ENCODE data around the gene CSTPP1. TPM values are rescaled to one million over a fixed set of nuclear protein-coding genes. Genes with fewer than 3 reads are reported as not detected.
A peak's percentile ranks its signal among the peaks of the same experiment; 100 is the strongest.

The CSTPP1 gene
- total and polyA plus RNA-seq, 2 of the 8 experiments (the other 6 are each of a cell fraction or from before 2014, with no cell fraction given) = 24.2 to 28.7 TPM

DNA sequence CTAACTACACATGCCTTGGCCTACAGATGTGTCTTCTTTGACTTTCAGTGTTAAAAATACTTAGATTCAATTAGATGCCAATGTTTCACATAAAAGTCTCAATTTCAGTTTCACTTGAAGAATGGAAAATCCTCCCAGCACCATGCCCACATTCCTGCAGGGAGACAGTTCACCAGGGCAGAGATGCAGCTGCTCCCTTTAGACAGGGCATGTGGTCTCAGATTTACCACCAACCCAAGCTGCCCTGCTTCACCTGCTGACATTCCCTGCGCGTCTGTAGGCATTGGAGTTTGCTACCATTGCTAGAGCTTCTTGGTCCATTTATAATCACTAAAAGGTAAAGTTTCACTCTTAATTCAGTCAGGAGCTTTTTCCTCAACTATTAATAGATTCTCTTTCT lies 126.2 kb downstream of the CSTPP1 start:
- Histone ChIP-seq H2BK15ac (ENCODE audit: low read length) (peak overlapping the region; percentile 83; the same call in 1 of the 2 replicates), H3K4me3 (ENCODE audit: extremely low read depth in 1 of 4, insufficient read depth in 2 of 4, low read depth in 3 of 4, low read length in 4 of 4) (no peak overlapping the region), H2BK20ac (ENCODE audit: low read length) (no peak overlapping the region), H3K9ac (replicated peaks in 1 of 4; ENCODE audit: extremely low read depth in 1 of 4, low read depth in 3 of 4, low read length in 3 of 4) (no peak overlapping the region), H4K91ac (replicated peaks; ENCODE audit: insufficient read length, low read length) (no peak overlapping the region), H3K23me2 (ENCODE audit: low read depth, low read length) (no peaks in the 10 kb centered on the region; the same call in 1 of the 2 replicates), H3K27ac (ENCODE audit: low read depth, low read length) (no peak overlapping the region), H3K79me1 (ENCODE audit: low read depth, low read length) (no peaks in the 10 kb centered on the region), H2AFZ (ENCODE audit: low read length) (no peak overlapping the region), H3K23ac (ENCODE audit: insufficient read length) (no peak overlapping the region), H3K4me1 (replicated peaks in 1 of 4; ENCODE audit: control insufficient read depth in 3 of 4, insufficient read depth in 4 of 4, low read length in 3 of 4) (peaks cover 0 to 10% (median 8%) of the 10 kb centered on the region in 4 experiments; a peak in 5 of 7 replicates), H3K4ac (replicated peaks; ENCODE audit: insufficient read length, low read depth, low read length) (no peak overlapping the region), H3K56ac (replicated peaks; ENCODE audit: insufficient read length, low read depth, low read length) (no peak overlapping the region), H4K8ac (ENCODE audit: extremely low read depth, insufficient read depth, low read length) (no peak overlapping the region), H3K9me3 (ENCODE audit: insufficient read depth in 2 of 2, low read depth in 1 of 2, low read length in 1 of 2) (no peaks in the 10 kb centered on the region), H3K36me3 (ENCODE audit: control insufficient read depth in 2 of 4, insufficient read depth in 4 of 4, low read length in 3 of 4) (no peaks in the 10 kb centered on the region), H2AK5ac (ENCODE audit: low read depth, low read length) (peak overlapping the region; percentile 93; the same call in 1 of the 2 replicates), H3K14ac (ENCODE audit: insufficient read length) (no peak overlapping the region), H2BK120ac (replicated peaks; ENCODE audit: low read depth, low read length) (no peak overlapping the region), H2BK5ac (ENCODE audit: low read depth, low read length) (peak overlapping the region; percentile 76; the same call in 1 of the 2 replicates), H4K20me1 (replicated peaks in 1 of 2; ENCODE audit: control insufficient read depth in 1 of 2, insufficient read depth in 2 of 2, low read length in 2 of 2) (no peaks in the 10 kb centered on the region), H4K5ac (ENCODE audit: insufficient read length, low read depth, low read length) (no peak overlapping the region), H2BK12ac (ENCODE audit: low read depth, low read length) (peak overlapping the region; percentile 97), H3K4me2 (ENCODE audit: insufficient read depth in 1 of 2, low read depth in 2 of 2, low read length in 2 of 2) (no peak overlapping the region), H3K27me3 (replicated peaks in 1 of 4; ENCODE audit: control insufficient read depth in 3 of 4, extremely low read depth in 1 of 4, insufficient read depth in 3 of 4, low read length in 3 of 4) (no peaks in the 10 kb centered on the region), H3K18ac (ENCODE audit: extremely low read depth, low read length) (no peak overlapping the region), H3K79me2 (ENCODE audit: control insufficient read depth in 1 of 2, insufficient read depth in 2 of 2, low read length in 2 of 2) (no peaks in the 10 kb centered on the region)
- CTCF ChIA-PET (ENCODE audit: partially characterized antibody) = interaction anchor here (0.9 kb wide), 1 partner anchor 12 kb away, joined by 4 read pairs; no protein-coding TSS in a partner anchor
- WGBS, 2 experiments (ENCODE audit: extremely low coverage in 1 of 2, insufficient coverage in 1 of 2, insufficient read length in 1 of 2, insufficient replicate concordance in 2 of 2, low coverage in 1 of 2, low lambda C conversion rate in 2 of 2, missing lambda C conversion rate in 1 of 2) = 64% methylated on average over 2 of the region's 2 CpGs; no CpG with 5 or more reads in 1 of the 2 experiments
- no peak for DNase-seq (ENCODE audit: low read depth in 1 of 2, low spot score in 2 of 2)
- FAIRE-seq = no peak
- POLR2A ChIA-PET (ENCODE audit: partially characterized antibody) = interaction anchor here (1.2 to 1.8 kb wide), 3 partner anchors 84 to 153 kb away, joined by 3 to 5 read pairs (median 3); no protein-coding TSS in a partner anchor
- no peak for TF ChIP-seq HDAC2 (IDR thresholded peaks at IDR 0.05; ENCODE audit: borderline replicate concordance in 1 of 2, low read depth in 2 of 2, low read length in 2 of 2)
- no peak for TF ChIP-seq POU5F1 (IDR thresholded peaks at IDR 0.05; ENCODE audit: low read depth, low read length)
- no peak for TF ChIP-seq RFX5 (IDR thresholded peaks at IDR 0.05; ENCODE audit: borderline replicate concordance, low read depth, low read length)
- no peak for TF ChIP-seq SRF (IDR thresholded peaks at IDR 0.05; ENCODE audit: low read depth, low read length)
- TF ChIP-seq SP4 (IDR thresholded peaks at IDR 0.05; ENCODE audit: low read length) = no peak
- TF ChIP-seq, protein P1, sequence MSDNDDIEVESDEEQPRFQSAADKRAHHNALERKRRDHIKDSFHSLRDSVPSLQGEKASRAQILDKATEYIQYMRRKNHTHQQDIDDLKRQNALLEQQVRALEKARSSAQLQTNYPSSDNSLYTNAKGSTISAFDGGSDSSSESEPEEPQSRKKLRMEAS (IDR thresholded peaks at IDR 0.05) = no peak
- TF ChIP-seq, protein P2, sequence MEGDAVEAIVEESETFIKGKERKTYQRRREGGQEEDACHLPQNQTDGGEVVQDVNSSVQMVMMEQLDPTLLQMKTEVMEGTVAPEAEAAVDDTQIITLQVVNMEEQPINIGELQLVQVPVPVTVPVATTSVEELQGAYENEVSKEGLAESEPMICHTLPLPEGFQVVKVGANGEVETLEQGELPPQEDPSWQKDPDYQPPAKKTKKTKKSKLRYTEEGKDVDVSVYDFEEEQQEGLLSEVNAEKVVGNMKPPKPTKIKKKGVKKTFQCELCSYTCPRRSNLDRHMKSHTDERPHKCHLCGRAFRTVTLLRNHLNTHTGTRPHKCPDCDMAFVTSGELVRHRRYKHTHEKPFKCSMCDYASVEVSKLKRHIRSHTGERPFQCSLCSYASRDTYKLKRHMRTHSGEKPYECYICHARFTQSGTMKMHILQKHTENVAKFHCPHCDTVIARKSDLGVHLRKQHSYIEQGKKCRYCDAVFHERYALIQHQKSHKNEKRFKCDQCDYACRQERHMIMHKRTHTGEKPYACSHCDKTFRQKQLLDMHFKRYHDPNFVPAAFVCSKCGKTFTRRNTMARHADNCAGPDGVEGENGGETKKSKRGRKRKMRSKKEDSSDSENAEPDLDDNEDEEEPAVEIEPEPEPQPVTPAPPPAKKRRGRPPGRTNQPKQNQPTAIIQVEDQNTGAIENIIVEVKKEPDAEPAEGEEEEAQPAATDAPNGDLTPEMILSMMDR (IDR thresholded peaks at IDR 0.05; ENCODE audit: control extremely low read depth in 1 of 3, insufficient read depth in 1 of 3, low read depth in 1 of 3, low read length in 3 of 3) = no peak
- TF ChIP-seq JUND (IDR thresholded peaks at IDR 0.05; ENCODE audit: low read length) = no peak
- TF ChIP-seq BACH1 (IDR thresholded peaks at IDR 0.05; ENCODE audit: low read length) = no peak
- 0 out of 2 replicates have a peak, but pooled peaks have one; percentile 41 for TF ChIP-seq TEAD4 (IDR thresholded peaks at IDR 0.05; ENCODE audit: low read depth, low read length)
- TF ChIP-seq FOSL1 (IDR thresholded peaks at IDR 0.05; ENCODE audit: insufficient read depth, low read depth, low read length) = no peak
